ENCODE data around the gene MKS1. TPM values are rescaled to one million over a fixed set of nuclear protein-coding genes. Genes with fewer than 3 reads are reported as not detected.

MKS1 gene
- total and polyA plus RNA-seq, 12 donors, result 9.1 to 28.2 (median 16.5) TPM

- DNase-seq, result peak in 1 of 7 donors; percentile 35
- no peak overlapping the region for H3K27ac ChIP-seq
- no peaks in the 10 kb centered on the region for H3K36me3 ChIP-seq (replicated peaks in 1 of 2)
- 77 to 90% (median 87%) methylated on average over 12 of the region's 12 CpGs for WGBS, 4 donors
- TF ChIP-seq POLR2A (IDR thresholded peaks at IDR 0.05), result no peak
- TF ChIP-seq, protein P1, sequence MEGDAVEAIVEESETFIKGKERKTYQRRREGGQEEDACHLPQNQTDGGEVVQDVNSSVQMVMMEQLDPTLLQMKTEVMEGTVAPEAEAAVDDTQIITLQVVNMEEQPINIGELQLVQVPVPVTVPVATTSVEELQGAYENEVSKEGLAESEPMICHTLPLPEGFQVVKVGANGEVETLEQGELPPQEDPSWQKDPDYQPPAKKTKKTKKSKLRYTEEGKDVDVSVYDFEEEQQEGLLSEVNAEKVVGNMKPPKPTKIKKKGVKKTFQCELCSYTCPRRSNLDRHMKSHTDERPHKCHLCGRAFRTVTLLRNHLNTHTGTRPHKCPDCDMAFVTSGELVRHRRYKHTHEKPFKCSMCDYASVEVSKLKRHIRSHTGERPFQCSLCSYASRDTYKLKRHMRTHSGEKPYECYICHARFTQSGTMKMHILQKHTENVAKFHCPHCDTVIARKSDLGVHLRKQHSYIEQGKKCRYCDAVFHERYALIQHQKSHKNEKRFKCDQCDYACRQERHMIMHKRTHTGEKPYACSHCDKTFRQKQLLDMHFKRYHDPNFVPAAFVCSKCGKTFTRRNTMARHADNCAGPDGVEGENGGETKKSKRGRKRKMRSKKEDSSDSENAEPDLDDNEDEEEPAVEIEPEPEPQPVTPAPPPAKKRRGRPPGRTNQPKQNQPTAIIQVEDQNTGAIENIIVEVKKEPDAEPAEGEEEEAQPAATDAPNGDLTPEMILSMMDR (IDR thresholded peaks at IDR 0.05), result no peak
- no peak overlapping the region for H3K4me3 ChIP-seq
- no peaks in the 10 kb centered on the region for H3K9me3 ChIP-seq (replicated peaks in 1 of 3)
- peaks cover 5 to 7% of the 10 kb centered on the region in 2 donors for H3K4me1 ChIP-seq (replicated peaks in 1 of 2)
- H3K27me3 ChIP-seq, result peaks cover 9% of the 10 kb centered on the region
- intact Hi-C loops (cut with DNase I), result no loop called here
Observed at GRCh38 chr17:58250344-58251011, 31.4 kb upstream of the MKS1 start.

- H3K4me1 ChIP-seq (replicated peaks in 1 of 2), result peaks cover 5 to 7% of the 10 kb centered on the region in 2 donors
- peak overlapping the region in 2 of 4 donors; percentile 35 to 56 for H3K4me3 ChIP-seq
- TF ChIP-seq, protein P1 (IDR thresholded peaks at IDR 0.05), result peak; percentile 73 to 91 (median 84)
- no peak for TF ChIP-seq POLR2A (IDR thresholded peaks at IDR 0.05)
- H3K27me3 ChIP-seq, result peaks cover 4% of the 10 kb centered on the region
- WGBS, 4 donors, result 4 to 18% (median 5%) methylated on average over 15 to 57 of the region's 57 CpGs
- peak; percentile 48 to 72 (median 65) for DNase-seq
- intact Hi-C loops (cut with DNase I), result no loop called here
- H3K27ac ChIP-seq, result no peak overlapping the region
- no peaks in the 10 kb centered on the region for H3K36me3 ChIP-seq (replicated peaks in 1 of 2)
- no peaks in the 10 kb centered on the region for H3K9me3 ChIP-seq (replicated peaks in 1 of 3)
Observed at GRCh38 chr17:58249270-58250133, 30.4 kb upstream of the MKS1 start.

DNA sequence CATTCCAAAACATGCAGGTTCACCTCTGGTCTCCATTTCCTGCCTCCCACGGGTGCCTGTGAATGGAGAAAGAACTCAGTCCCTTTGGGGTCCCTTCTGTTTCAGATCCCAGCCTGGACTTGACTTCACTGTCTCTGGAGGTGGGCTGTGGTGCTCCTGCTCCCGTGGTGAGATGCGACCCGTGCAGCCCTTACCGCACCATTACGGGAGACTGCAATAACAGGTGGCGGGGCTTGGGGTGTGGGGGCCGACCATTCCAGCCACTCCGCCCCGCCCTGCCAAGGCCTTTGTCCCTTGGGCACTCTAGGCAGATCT, 29.9 kb upstream of the MKS1 start:
- H3K4me3 ChIP-seq, result peak overlapping the region in 1 of 4 donors; percentile 56
- peak in 1 of 7 donors; percentile 43 for DNase-seq
- H3K9me3 ChIP-seq (replicated peaks in 1 of 3), result no peaks in the 10 kb centered on the region
- H3K4me1 ChIP-seq (replicated peaks in 1 of 2), result peaks cover 5 to 7% of the 10 kb centered on the region in 2 donors
- H3K36me3 ChIP-seq (replicated peaks in 1 of 2), result no peaks in the 10 kb centered on the region
- no peak overlapping the region for H3K27ac ChIP-seq
- TF ChIP-seq, protein P1 (IDR thresholded peaks at IDR 0.05), result no peak
- WGBS, 4 donors, result 12 to 37% (median 18%) methylated on average over 6 to 10 of the region's 10 CpGs
- intact Hi-C loops (cut with DNase I), result no loop called here
- H3K27me3 ChIP-seq, result peaks cover 4% of the 10 kb centered on the region

- Histone ChIP-seq H3K4me1 (replicated peaks in 1 of 2) (peaks cover 5 to 7% of the 10 kb centered on the region in 2 donors), H3K27me3 (peaks cover 4% of the 10 kb centered on the region), H3K4me3 (no peak overlapping the region), H3K9me3 (replicated peaks in 1 of 3) (no peaks in the 10 kb centered on the region), H3K36me3 (replicated peaks in 1 of 2) (no peaks in the 10 kb centered on the region), H3K27ac (no peak overlapping the region)
- DNase-seq, result peak in 1 of 7 donors; percentile 31
- TF ChIP-seq, protein P1 (IDR thresholded peaks at IDR 0.05), result no peak
- TF ChIP-seq POLR2A (IDR thresholded peaks at IDR 0.05), result no peak
- intact Hi-C loops (cut with DNase I), result no loop called here
- WGBS, 4 donors, result 73 to 83% (median 80%) methylated on average over 7 to 10 of the region's 10 CpGs
Observed at GRCh38 chr17:58247511-58248363, 28.7 kb upstream of the MKS1 start.

Data from adrenal gland (tissue), 12 donors.